HG03558 (cell line): ENCODE measurements around the gene ARHGEF16.

Experiments
- ATAC-seq: cut with Tn5 transposase; IDR thresholded peaks from one replicate; pipeline ENCODE4 v1.9.1; 2021; ENCODE audit warnings: moderate number of reproducible peaks; ENCODE audit not compliant: unreplicated experiment; ENCODE audit errors: extremely low read depth

The ARHGEF16 gene

DNA sequence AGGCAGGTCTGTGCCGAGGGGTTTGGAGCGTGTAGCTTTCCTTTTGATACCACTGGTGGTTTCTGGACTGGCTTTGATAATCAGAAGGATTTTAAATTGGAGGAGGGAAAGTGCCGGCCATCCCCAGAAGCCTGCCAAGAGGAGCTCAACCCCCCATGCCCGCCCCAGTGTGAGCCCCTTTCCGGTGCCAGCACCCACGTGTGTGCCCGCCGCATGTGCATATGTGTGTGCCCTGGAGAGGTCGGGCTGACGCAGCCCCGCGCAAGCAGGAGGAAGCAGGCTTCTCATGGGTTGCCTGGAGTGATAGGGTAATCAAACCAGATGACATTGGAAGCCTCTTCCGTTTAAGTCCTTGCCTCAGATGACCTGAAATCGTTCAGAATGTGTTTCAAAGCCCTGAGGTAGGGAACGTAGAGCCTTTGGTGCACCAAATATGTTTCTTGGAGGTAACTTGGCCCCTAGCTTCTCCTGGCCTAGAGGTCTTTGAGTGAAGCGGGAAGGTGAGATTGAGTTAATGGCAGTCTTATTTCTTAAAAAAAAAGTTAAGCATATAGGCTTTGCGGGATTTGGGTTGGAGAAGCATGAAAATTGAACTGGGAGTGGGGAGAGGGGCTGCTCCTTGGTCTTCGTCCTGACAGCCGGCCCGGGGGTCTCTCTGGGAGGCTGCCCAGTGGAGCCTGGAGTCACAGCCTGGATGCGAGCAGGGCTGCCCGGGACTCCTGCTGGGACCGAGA lies 34.1 kb upstream of the ARHGEF16 start:
- ATAC-seq: no peak

- ATAC-seq: no peak
Measured at GRCh38 chr1:3422638-3423037, 31.8 kb upstream of the ARHGEF16 start.

DNA sequence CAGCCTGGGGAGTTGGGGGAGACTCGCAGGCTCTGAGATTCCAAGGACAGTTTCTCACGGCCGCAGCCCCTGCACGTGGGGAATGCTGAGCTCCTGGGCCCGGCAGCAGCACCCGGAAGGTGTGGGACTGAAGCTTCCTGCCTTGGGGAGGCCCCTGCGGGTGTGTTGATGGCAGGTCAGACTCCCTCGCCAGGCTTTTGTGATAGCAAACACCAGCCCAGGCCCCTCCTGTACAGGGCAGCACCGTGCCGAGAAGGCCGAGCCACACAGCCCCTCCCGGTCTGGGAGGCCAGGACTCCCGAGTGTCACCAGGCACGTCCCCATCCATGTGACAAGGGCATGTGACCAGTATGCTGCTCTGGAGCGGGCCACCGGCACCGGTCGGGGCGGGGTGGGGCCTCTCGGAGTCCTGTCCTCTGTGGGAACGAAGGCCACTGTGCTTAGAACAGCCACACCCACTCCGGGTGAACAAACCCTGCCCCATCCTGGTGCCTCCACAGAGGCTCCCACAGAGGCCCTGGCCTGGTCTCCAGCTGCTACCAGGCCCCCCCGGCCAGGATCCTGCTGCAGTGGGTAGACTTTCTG lies 31.1 kb upstream of the ARHGEF16 start:
- ATAC-seq: no peak

GRCh38 chr1:3423896-3424611 lies 30.4 kb upstream of the ARHGEF16 start:
- ATAC-seq: no peak

DNA sequence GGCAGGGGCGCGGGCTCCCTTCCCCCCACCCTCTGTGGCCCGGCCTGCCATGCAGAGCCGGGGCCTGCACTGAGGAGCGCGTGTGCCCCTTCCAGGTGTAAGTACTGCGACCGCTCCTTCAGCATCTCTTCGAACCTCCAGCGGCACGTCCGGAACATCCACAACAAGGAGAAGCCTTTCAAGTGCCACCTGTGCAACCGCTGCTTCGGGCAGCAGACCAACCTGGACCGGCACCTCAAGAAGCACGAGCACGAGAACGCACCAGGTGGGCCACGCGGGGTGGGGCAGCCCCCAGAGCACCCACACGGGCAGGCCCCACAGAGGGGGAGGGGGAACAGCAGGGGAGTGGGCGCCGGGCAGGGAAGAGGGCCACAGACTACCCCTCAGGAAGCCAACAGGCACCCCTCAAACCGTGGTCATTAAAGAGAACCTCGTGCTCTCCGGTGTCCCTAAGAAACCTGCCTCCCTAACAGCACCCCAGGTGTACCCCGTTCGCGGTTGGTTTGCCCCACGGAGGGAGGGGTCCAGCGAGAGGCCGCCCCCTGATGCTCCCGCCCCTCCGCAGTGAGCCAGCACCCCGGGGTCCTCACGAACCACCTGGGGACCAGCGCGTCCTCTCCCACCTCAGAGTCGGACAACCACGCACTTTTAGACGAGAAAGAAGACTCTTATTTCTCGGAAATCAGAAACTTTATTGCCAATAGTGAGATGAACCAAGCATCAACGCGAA lies 28.8 kb upstream of the ARHGEF16 start:
- no peak for ATAC-seq

DNA sequence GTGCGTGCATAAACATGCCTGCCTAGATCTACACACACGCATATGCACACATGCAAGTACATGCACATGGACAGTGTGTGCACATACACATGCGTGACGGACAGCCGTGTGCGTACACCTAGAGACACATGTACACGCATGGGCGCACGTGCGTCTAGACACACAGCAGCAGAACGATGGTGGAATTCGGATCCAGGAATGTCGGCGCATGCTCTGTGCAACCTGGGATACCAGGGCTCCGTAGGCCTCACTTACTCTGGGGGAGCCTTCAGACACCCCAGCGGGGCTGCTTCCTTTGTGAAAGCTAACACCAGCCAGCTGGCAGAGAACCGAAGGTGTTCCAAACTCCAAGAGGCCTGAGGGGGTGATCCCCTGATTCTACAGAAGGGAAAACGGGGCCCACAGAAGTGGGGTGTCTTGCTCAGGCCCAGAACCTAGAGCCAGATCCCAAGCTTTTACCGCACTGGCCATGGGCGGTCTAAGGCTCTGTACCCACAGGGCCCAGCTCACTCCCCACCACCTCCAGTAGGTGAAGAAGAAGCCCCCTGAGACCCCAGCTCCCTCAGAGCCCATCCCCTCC lies 27.4 kb upstream of the ARHGEF16 start:
- no peak for ATAC-seq

DNA sequence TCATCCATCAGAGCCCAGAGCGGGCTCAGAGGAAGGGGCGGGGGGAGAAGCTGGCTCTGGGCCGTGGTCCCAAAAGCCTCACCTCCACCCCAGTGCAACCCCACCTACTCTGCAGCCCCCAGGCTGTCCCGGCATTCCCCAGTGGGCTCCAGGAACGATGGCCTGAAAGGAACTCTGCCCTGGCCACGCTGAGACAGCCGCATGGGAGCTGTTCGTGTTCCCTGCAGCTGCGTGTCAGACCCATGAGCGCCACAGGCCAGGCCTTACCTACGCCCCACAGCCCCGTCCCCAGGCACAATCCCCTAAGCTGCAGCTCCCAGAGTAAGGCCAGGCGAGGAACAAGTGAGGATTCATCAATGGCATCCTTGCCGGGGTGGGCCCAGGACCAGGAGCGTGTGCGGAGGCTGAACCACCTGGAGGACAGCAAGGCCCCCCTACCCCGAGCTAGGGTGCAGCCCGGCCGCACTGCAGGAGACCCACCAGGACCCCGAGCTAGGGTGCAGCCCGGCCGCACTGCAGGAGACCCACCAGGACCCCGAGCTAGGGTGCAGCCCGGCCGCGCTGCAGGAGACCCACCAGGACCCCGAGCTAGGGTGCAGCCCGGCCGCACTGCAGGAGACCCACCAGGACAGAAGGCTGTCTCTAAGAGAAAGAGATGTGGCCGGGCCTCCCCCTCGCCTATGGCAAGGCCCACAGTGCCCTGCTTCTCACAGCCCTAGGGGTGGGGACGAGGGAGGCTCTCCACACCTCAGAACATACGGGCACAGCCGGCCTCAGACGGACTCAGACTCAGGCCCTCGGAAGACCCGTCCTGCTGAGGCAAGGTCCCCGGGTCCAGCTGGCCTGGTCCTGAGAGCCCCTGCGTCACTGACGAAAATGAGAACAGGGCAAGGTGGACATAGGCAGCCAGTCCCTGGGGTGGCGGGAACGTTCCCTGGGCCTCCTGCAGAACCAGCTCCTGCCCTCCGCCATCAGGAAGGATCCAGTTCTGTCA lies 26.5 kb upstream of the ARHGEF16 start:
- ATAC-seq: no peak

- ATAC-seq: no peak
Measured at GRCh38 chr1:3428899-3429298, 25.6 kb upstream of the ARHGEF16 start.

DNA sequence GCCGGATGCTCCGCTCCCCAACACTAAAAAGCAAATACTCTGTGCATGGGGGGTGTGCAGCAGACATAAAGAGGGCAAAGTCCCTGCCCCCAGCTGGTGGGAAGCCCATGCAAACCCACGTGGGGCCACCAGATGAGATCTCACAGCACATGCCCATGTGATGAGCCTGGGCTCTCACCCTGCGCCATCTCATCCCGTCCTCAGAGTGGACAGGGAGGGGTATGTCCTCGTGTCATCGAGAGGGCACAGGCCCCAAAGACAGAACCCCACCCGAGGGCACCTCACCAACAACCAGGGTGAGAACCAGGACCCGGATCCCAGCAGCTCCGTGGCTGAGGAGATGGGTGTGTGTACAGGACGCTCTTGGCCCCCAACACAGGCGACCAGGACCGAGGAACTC lies 25.1 kb upstream of the ARHGEF16 start:
- no peak for ATAC-seq

GRCh38 chr1:3429766-3430165 lies 24.7 kb upstream of the ARHGEF16 start:
- no peak for ATAC-seq

DNA sequence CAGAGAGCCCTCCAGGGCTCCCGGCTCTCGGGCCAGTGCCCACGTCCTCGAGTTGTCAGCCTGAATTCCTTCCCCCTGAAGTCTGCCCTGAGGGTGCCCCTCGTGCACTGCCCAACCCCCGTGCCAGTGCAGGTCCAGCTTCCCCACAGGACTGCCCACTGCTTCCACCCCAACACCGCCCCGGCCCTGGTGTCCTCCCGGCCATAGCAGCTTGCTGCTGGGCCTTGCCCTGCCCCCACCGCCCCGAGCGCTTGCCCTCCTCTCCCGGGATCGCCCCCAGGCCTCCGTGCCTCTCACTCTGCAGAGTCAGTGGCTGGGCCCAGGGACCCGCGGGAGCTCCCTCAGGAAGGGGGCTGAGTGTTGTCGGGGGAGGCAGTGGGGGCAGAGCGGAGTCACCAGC lies 24.1 kb upstream of the ARHGEF16 start:
- ATAC-seq: no peak

DNA sequence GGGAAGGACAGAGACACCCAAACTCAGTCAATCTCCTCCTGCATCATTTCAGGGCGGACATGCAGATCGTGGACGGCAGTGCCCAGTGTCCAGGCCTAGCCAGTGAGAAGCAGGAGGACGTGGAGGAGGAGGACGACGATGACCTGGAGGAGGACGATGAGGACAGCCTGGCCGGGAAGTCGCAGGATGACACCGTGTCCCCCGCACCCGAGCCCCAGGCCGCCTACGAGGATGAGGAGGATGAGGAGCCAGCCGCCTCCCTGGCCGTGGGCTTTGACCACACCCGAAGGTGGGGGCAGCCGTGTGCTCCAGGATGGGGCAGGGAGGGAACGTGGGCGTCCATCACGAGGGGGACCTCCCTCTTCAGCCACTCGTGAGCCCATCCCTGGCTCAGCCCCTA lies 23.6 kb upstream of the ARHGEF16 start:
- ATAC-seq: no peak

DNA sequence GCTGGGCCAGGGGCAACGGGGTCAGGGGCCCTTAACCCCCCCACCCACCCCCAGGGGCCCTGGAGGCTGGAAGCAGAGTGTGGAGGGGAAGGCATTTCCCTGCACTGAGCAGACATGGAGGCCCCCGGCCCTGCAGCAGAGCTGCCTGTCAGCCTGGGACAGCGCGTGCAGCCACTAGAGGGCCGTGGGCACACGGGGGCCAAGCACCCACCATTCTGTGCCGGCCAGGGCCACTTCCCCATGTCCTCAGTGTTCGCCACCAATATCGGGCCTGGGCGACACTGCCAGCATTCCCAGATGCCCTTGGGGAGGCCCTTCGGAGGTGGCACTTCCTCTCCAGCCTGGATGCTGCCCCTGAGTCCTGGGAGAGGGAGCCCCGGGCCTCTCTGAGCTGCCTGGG lies 23.2 kb upstream of the ARHGEF16 start:
- no peak for ATAC-seq

DNA sequence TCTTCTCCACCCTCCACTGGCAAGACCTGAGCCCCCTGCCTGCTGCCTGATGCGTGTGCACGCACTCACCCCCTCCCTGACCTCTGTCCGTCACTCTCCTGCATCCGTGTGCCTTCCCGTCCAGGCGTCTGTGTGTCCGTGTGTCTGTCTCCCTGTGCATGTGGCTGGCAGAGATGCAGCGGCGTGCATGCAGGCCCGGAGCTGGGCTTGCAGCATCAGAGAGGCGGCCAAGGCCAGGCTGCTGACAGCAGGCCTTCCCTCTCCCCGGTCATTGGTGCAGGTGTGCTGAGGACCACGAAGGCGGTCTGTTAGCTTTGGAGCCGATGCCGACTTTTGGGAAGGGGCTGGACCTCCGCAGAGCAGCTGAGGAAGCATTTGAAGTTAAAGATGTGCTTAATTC lies 22.8 kb upstream of the ARHGEF16 start:
- ATAC-seq: no peak

GRCh38 chr1:3432306-3432705 lies 22.2 kb upstream of the ARHGEF16 start:
- no peak for ATAC-seq

DNA sequence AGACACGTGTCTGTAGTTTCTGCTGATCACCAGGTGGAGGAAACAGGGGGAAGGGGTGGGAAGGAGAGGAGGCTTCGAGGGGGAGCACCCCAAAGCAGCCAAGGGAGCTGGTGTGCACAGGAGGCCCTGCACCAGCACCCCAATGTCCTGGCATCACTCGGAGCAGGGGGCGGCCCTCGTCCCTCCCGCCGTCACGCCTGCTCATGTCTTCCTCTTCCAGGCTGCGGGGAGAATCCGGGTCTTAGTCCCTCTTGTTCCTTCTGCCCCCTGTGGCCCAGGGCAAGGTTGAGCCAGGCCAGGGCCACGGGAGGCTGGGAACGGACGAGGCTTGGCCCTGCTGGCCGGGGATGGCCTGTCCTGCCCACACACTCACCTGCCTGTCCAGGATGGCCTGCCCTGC lies 21.4 kb upstream of the ARHGEF16 start:
- no peak for ATAC-seq

DNA sequence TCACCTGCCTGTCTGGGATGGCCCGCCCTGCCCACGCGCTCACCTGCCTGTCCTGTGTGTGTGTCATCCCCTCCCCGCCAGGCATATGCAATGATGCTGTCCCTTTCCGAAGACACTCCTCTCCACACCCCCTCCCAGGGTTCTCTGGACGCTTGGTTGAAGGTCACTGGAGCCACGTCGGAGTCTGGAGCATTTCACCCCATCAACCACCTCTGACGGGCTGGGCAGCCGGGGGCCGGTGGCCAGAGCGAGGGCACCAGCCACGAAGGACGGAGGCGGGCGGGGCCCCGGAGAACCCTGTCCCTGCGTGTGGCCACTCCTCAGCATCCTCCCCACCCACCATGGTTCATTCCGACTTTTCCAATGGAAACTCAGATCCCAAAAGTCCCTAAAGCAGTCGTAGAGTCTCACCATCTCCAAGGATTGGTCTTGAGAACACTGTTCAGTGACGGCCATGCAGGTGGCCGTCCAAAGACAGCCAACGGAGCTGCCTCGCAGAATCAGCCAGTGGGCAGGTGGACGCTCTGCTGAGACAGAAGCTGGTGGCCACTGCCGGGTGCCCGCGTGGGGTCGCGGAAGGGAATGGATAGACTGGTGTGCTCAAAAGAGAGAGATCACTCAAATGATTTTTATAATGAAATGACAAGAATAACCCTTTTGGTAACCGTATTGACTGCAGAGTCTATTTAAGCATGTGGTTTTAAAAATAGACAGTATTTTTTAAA lies 20.7 kb upstream of the ARHGEF16 start:
- no peak for ATAC-seq

GRCh38 chr1:3434406-3435110 lies 19.9 kb upstream of the ARHGEF16 start:
- ATAC-seq: no peak
